ENCODE results near the gene LIMK2. TPM values are rescaled to one million over a fixed set of nuclear protein-coding genes. Genes with fewer than 3 reads are reported as not detected.

LIMK2 gene
- total and polyA plus RNA-seq, 9 donors: 18.8 to 26.7 (median 22.4) TPM

Other genes with a start within 250 kb of the LIMK2 start
- gene MORC2, start 243.5 kb upstream of the LIMK2 start, total RNA-seq: 16.6 TPM
- gene MORC2, start 243.5 kb upstream of the LIMK2 start, polyA plus RNA-seq (ENCODE audit: insufficient read depth in 1 of 8, insufficient read length in 8 of 8, low replicate concordance in 1 of 8): 10 to 100 TPM; 21.1 to 26.8 (median 23.6) TPM
- gene TUG1, start 243.0 kb upstream of the LIMK2 start, total RNA-seq: 69.2 TPM
- gene TUG1, start 243.0 kb upstream of the LIMK2 start, polyA plus RNA-seq (ENCODE audit: insufficient read depth in 1 of 8, insufficient read length in 8 of 8, low replicate concordance in 1 of 8): 100 to 1,000 TPM in 5 of 8 donors, 10 to 100 TPM in 3; 80.9 to 126 (median 108) TPM
- 142 TPM for gene SMTN, start 131.0 kb upstream of the LIMK2 start, total RNA-seq
- gene SMTN, start 131.0 kb upstream of the LIMK2 start, polyA plus RNA-seq (ENCODE audit: insufficient read depth in 1 of 8, insufficient read length in 8 of 8, low replicate concordance in 1 of 8): 100 to 1,000 TPM; 103 to 284 (median 188) TPM
- gene SELENOM, start 104.7 kb upstream of the LIMK2 start, total RNA-seq: 35.1 TPM
- gene SELENOM, start 104.7 kb upstream of the LIMK2 start, polyA plus RNA-seq (ENCODE audit: insufficient read depth in 1 of 8, insufficient read length in 8 of 8, low replicate concordance in 1 of 8): 10 to 100 TPM; 12.1 to 29.0 (median 23.4) TPM
- 0.35 TPM for gene INPP5J, start 89.3 kb upstream of the LIMK2 start, total RNA-seq
- 1 to 10 TPM in 6 of 8 donors, under 1 TPM in 2; 0.49 to 1.7 (median 1.1) TPM for gene INPP5J, start 89.3 kb upstream of the LIMK2 start, polyA plus RNA-seq (ENCODE audit: insufficient read depth in 1 of 8, insufficient read length in 8 of 8, low replicate concordance in 1 of 8)
- gene PLA2G3, start 71.8 kb upstream of the LIMK2 start, total RNA-seq: not detected
- under 1 TPM in 1 of 8 donors, not detected in 7; 0.04 TPM for gene PLA2G3, start 71.8 kb upstream of the LIMK2 start, polyA plus RNA-seq (ENCODE audit: insufficient read depth in 1 of 8, insufficient read length in 8 of 8, low replicate concordance in 1 of 8)
- 22.1 TPM for gene RNF185, start 52.1 kb upstream of the LIMK2 start, total RNA-seq
- gene RNF185, start 52.1 kb upstream of the LIMK2 start, polyA plus RNA-seq (ENCODE audit: insufficient read depth in 1 of 8, insufficient read length in 8 of 8, low replicate concordance in 1 of 8): 10 to 100 TPM; 20.3 to 27.8 (median 23.8) TPM
- gene PIK3IP1, start 80.2 kb downstream of the LIMK2 start, total RNA-seq: 4.3 TPM
- 1 to 10 TPM; 2.7 to 4.8 (median 3.1) TPM for gene PIK3IP1, start 80.2 kb downstream of the LIMK2 start, polyA plus RNA-seq (ENCODE audit: insufficient read depth in 1 of 8, insufficient read length in 8 of 8, low replicate concordance in 1 of 8)
- 16.5 TPM for gene PATZ1, start 134.0 kb downstream of the LIMK2 start, total RNA-seq
- 10 to 100 TPM; 22.0 to 28.5 (median 25.5) TPM for gene PATZ1, start 134.0 kb downstream of the LIMK2 start, polyA plus RNA-seq (ENCODE audit: insufficient read depth in 1 of 8, insufficient read length in 8 of 8, low replicate concordance in 1 of 8)
- gene DRG1, start 187.3 kb downstream of the LIMK2 start, total RNA-seq: 63.2 TPM
- gene DRG1, start 187.3 kb downstream of the LIMK2 start, polyA plus RNA-seq (ENCODE audit: insufficient read depth in 1 of 8, insufficient read length in 8 of 8, low replicate concordance in 1 of 8): 10 to 100 TPM; 65.6 to 85.6 (median 69.1) TPM

Data from muscle of leg (tissue), 9 donors.